Ovary (tissue), 3 donors: ENCODE measurements around the gene ZNF672.

ENCODE experiments used
- POLR2A ChIP-seq: fragments of 450-650 bp; IDR thresholded peaks from one replicate; pipeline ENCODE4 v1.6.1; 2017; ENCODE audit warnings: antibody characterized with exemption, mild to moderate bottlenecking, moderate library complexity
- TF ChIP-seq, protein P1 (sequence below), 3 donors: fragments of 450-650 bp in 2 of 3; fragments of 200-600 bp in 1 of 3; IDR thresholded peaks; one replicate each; pipeline versions ENCODE4 v1.5.1 to v1.8.0; 2016 to 2022; ENCODE audit warnings: antibody characterized with exemption in 3 of 3, mild to moderate bottlenecking in 1 of 3
- donor health status: DM: no; HTN: no; CAD: no.

- TF ChIP-seq, protein P1, sequence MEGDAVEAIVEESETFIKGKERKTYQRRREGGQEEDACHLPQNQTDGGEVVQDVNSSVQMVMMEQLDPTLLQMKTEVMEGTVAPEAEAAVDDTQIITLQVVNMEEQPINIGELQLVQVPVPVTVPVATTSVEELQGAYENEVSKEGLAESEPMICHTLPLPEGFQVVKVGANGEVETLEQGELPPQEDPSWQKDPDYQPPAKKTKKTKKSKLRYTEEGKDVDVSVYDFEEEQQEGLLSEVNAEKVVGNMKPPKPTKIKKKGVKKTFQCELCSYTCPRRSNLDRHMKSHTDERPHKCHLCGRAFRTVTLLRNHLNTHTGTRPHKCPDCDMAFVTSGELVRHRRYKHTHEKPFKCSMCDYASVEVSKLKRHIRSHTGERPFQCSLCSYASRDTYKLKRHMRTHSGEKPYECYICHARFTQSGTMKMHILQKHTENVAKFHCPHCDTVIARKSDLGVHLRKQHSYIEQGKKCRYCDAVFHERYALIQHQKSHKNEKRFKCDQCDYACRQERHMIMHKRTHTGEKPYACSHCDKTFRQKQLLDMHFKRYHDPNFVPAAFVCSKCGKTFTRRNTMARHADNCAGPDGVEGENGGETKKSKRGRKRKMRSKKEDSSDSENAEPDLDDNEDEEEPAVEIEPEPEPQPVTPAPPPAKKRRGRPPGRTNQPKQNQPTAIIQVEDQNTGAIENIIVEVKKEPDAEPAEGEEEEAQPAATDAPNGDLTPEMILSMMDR (IDR thresholded peaks at IDR 0.05): no peak
- TF ChIP-seq POLR2A: no peak
Observed at GRCh38 chr1:248837045-248837780, 811 bp upstream of the ZNF672 start.
